Measurements from ENCODE around the gene RBM38. TPM values are rescaled to one million over a fixed set of nuclear protein-coding genes. Genes with fewer than 3 reads are reported as not detected.

Gene RBM38
- total RNA-seq, 1 donor from 2014 or later: 33.4 TPM

- H3K4me3 Mint-ChIP-seq: no peak overlapping the region
- no peak for DNase-seq (ENCODE audit: low read depth, low spot score)
- H3K36me3 Mint-ChIP-seq (ENCODE audit: low read depth): no peaks in the 10 kb centered on the region
- no peaks in the 10 kb centered on the region for H3K9me3 Mint-ChIP-seq
- H3K27me3 Mint-ChIP-seq (ENCODE audit: low read depth): peaks cover 6% of the 10 kb centered on the region
- H3K4me1 Mint-ChIP-seq: peaks cover 16% of the 10 kb centered on the region
- H3K27ac Mint-ChIP-seq (ENCODE audit: unreplicated experiment): no peak overlapping the region
- TF ChIP-seq CTCF (conservative IDR thresholded peaks at IDR 0.05): no peak
Observed at GRCh38 chr20:57386762-57387161, 4.4 kb upstream of the RBM38 start.

- Mint-ChIP-seq H3K4me3 (peak overlapping the region; percentile 72), H3K36me3 (ENCODE audit: low read depth) (no peaks in the 10 kb centered on the region)
- no peak for DNase-seq (ENCODE audit: low read depth, low spot score)
Observed at GRCh38 chr20:57387463-57387862, 3.7 kb upstream of the RBM38 start.

DNA sequence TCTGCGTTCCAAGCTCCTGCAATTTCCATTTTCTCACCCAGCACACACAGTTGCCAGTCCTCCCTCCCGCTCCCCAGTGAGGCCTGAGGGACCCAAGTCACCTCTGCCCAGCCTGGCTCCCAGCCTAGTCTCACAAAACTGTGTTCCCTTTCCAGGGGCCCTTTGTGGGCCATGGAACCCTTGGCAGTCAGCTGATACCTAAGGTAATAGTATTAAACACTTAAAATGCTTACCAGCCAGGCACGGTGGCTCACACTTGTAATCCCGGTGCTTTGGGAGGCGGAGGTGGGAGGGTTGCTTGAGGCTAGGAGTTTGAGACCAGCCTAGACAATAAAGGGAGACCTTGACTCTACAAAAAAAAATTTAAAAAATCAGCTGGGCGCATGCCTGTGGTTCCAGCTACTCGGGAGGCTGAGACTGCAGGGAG, 3.2 kb upstream of the RBM38 start:
- peak overlapping the region; percentile 88 for H3K4me3 Mint-ChIP-seq
- DNase-seq (ENCODE audit: low read depth, low spot score): no peak
- H3K4me1 Mint-ChIP-seq: peaks cover 27% of the 10 kb centered on the region
- H3K9me3 Mint-ChIP-seq: no peaks in the 10 kb centered on the region
- H3K27me3 Mint-ChIP-seq (ENCODE audit: low read depth): peaks cover 6% of the 10 kb centered on the region
- H3K27ac Mint-ChIP-seq (ENCODE audit: unreplicated experiment): no peak overlapping the region
- no peak for TF ChIP-seq CTCF (conservative IDR thresholded peaks at IDR 0.05)
- no peaks in the 10 kb centered on the region for H3K36me3 Mint-ChIP-seq (ENCODE audit: low read depth)

More at GRCh38 chr20:57387463-57387862, 3.7 kb upstream of the RBM38 start:
- Mint-ChIP-seq H3K27me3 (ENCODE audit: low read depth) (peaks cover 6% of the 10 kb centered on the region), H3K4me1 (peaks cover 22% of the 10 kb centered on the region), H3K27ac (ENCODE audit: unreplicated experiment) (no peak overlapping the region), H3K9me3 (no peaks in the 10 kb centered on the region)
- TF ChIP-seq CTCF (conservative IDR thresholded peaks at IDR 0.05): no peak

- no peaks in the 10 kb centered on the region for H3K36me3 Mint-ChIP-seq (ENCODE audit: low read depth)
- peaks cover 38% of the 10 kb centered on the region for H3K4me1 Mint-ChIP-seq
- H3K9me3 Mint-ChIP-seq: no peaks in the 10 kb centered on the region
- H3K27ac Mint-ChIP-seq (ENCODE audit: unreplicated experiment): no peak overlapping the region
- peaks cover 6% of the 10 kb centered on the region for H3K27me3 Mint-ChIP-seq (ENCODE audit: low read depth)
- no peak for TF ChIP-seq CTCF (conservative IDR thresholded peaks at IDR 0.05)
- H3K4me3 Mint-ChIP-seq: peak overlapping the region; percentile 88
- DNase-seq (ENCODE audit: low read depth, low spot score): peak; percentile 42
Observed at GRCh38 chr20:57388953-57389694, 2.1 kb upstream of the RBM38 start.

- Mint-ChIP-seq H3K4me3 (peak overlapping the region; percentile 86), H3K36me3 (ENCODE audit: low read depth) (no peaks in the 10 kb centered on the region), H3K9me3 (no peaks in the 10 kb centered on the region), H3K27me3 (ENCODE audit: low read depth) (peaks cover 6% of the 10 kb centered on the region), H3K27ac (ENCODE audit: unreplicated experiment) (no peak overlapping the region), H3K4me1 (peaks cover 39% of the 10 kb centered on the region)
- DNase-seq (ENCODE audit: low read depth, low spot score): no peak
- TF ChIP-seq CTCF (conservative IDR thresholded peaks at IDR 0.05): no peak
Observed at GRCh38 chr20:57389695-57390603, 1.2 kb upstream of the RBM38 start.
